OCI-LY3 (cell line): Measurements from ENCODE around the gene RNF217.
"Not testable (repeated sequence)": the region's sequence is repeated elsewhere in the genome, so short reads cannot be mapped to it uniquely, and the experiment has no call there.

Experiments used
- H2AFZ ChIP-seq: fragments of 200-600, 300-600 bp; shearing (Covaris generic); 2 replicates; pipeline ENCODE4 v1.6.0; 2014; ENCODE audit warnings: antibody characterized with exemption, low read depth, low read length
- H3K27ac ChIP-seq: fragments of 200-600, 300-600 bp; sonication (generic); 2 replicates; pipeline ENCODE4 v1.5.1; 2014; ENCODE audit warnings: mild to moderate bottlenecking, low read length, moderate library complexity, mixed read lengths
- H3K27me3 ChIP-seq: fragments of 200-600, 300-600 bp; sonication (generic); 2 replicates; pipeline ENCODE4 v1.6.1; 2014; ENCODE audit warnings: low read depth, low read length, mixed read lengths
- H3K36me3 ChIP-seq: fragments of 200-600, 300-600 bp; sonication (generic); replicated peaks from 2 replicates; pipeline ENCODE3; 2014; ENCODE audit warnings: low read depth, low read length, mixed read lengths
- H3K4me1 ChIP-seq: fragments of 300-600, 200-600 bp; sonication (generic); 2 replicates; pipeline ENCODE4 v1.6.1; 2014; ENCODE audit warnings: low read length, mixed read lengths
- H3K4me2 ChIP-seq: fragments of 200-600, 300-600 bp; sonication (generic); 2 replicates; pipeline ENCODE4 v1.6.1; 2014; ENCODE audit warnings: low read length, mixed read lengths
- H3K4me3 ChIP-seq: fragments of 300-600, 200-600 bp; sonication (generic); 2 replicates; pipeline ENCODE4 v1.5.1; 2014; ENCODE audit warnings: antibody characterized with exemption, mild to moderate bottlenecking, low read length, moderate library complexity
- H3K79me2 ChIP-seq: fragments of 300-600, 200-600 bp; shearing (Covaris generic); 2 replicates; pipeline ENCODE4 v1.6.1; 2014; ENCODE audit warnings: mild to moderate bottlenecking, low read length, mixed read lengths
- H3K9ac ChIP-seq: fragments of 300-600, 200-600 bp; shearing (Covaris generic); 2 replicates; pipeline ENCODE4 v1.6.0; 2014; ENCODE audit warnings: mild to moderate bottlenecking, low read length, moderate library complexity
- H3K9me3 ChIP-seq: fragments of 200-600, 300-600 bp; shearing (Covaris generic); 2 replicates; pipeline ENCODE4 v1.6.1; 2014; ENCODE audit warnings: low read length, mixed read lengths; ENCODE audit not compliant: insufficient read depth
- H4K20me1 ChIP-seq: fragments of 200-600, 300-600 bp; sonication (generic); 2 replicates; pipeline ENCODE4 v1.6.1; 2016; ENCODE audit warnings: low read length, mixed read lengths; ENCODE audit not compliant: insufficient read depth
- EZH2phosphoT487 ChIP-seq: fragments of 200-600 bp; shearing (Covaris generic); IDR thresholded peaks from 2 replicates; pipeline ENCODE4 v1.6.1; 2018; ENCODE audit warnings: antibody characterized with exemption, mixed run types, low read depth
- TF ChIP-seq, protein P1 (sequence below): fragments of 200-600, 300-600 bp; sonication (generic); IDR thresholded peaks from 2 replicates; pipeline ENCODE4 v1.5.1; 2014; ENCODE audit warnings: antibody characterized with exemption, low read length, low read depth

RNF217 gene

DNA sequence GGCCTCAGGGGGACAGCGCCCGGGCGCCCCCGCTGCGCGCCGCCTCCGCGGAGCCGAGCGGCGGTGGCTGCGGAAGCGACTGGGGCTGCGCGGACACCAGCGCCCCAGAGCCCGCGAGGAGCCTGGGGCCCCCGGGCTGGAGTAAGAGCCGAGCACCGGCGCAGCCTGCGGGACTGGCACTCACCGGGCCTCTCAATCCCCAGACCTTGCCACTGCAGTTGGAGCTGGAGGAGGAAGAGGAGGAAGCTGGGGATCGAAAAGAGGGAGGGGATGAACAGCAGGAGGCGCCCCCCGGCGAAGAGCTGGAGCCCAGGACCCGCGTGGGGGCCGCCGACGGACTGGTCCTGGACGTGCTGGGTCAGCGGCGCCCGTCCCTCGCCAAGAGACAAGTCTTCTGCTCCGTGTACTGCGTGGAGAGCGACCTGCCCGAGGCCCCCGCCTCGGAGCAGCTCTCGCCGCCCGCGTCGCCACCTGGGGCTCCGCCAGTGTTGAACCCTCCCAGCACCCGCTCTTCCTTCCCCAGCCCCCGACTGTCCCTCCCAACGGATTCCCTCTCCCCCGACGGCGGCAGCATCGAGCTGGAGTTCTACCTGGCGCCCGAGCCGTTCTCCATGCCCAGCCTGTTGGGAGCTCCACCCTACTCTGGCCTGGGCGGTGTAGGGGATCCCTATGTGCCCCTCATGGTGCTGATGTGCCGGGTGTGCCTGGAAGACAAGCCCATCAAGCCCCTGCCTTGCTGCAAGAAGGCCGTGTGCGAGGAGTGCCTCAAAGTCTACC is 590 bp downstream of the RNF217 start:
- Histone ChIP-seq H3K27ac (no peak overlapping the region), H2AFZ (no peak overlapping the region), H3K36me3 (no peaks in the 10 kb centered on the region), H3K79me2 (no peaks in the 10 kb centered on the region), H4K20me1 (no peaks in the 10 kb centered on the region), H3K27me3 (no peaks in the 10 kb centered on the region), H3K9ac (no peak overlapping the region), H3K4me2 (no peak overlapping the region), H3K4me3 (no peak overlapping the region), H3K4me1 (no peaks in the 10 kb centered on the region), H3K9me3 (no peaks in the 10 kb centered on the region)
- TF ChIP-seq EZH2phosphoT487 = no peak
- TF ChIP-seq, protein P1, sequence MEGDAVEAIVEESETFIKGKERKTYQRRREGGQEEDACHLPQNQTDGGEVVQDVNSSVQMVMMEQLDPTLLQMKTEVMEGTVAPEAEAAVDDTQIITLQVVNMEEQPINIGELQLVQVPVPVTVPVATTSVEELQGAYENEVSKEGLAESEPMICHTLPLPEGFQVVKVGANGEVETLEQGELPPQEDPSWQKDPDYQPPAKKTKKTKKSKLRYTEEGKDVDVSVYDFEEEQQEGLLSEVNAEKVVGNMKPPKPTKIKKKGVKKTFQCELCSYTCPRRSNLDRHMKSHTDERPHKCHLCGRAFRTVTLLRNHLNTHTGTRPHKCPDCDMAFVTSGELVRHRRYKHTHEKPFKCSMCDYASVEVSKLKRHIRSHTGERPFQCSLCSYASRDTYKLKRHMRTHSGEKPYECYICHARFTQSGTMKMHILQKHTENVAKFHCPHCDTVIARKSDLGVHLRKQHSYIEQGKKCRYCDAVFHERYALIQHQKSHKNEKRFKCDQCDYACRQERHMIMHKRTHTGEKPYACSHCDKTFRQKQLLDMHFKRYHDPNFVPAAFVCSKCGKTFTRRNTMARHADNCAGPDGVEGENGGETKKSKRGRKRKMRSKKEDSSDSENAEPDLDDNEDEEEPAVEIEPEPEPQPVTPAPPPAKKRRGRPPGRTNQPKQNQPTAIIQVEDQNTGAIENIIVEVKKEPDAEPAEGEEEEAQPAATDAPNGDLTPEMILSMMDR = no peak

DNA sequence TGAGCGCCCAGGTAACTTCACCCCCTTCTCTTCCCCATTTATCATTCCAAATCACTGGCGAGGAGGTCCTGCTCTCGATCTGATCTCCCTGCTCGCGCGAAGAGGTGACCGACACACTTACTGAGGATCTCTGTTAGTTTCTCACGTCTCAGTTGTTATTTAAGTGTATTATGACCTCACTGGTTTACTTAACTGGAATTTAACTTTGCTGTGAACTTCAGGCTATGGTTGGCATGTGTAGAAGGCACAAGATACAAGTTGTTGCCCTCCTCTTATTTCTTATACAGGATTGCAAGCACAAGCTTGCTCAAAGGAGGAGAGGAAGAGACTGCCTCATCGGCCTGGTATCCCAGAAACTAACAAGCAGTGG is 1.2 kb downstream of the RNF217 start:
- H3K36me3 ChIP-seq = no peaks in the 10 kb centered on the region
- no peak overlapping the region for H2AFZ ChIP-seq
- no peaks in the 10 kb centered on the region for H4K20me1 ChIP-seq
- no peaks in the 10 kb centered on the region for H3K27me3 ChIP-seq
- no peak overlapping the region for H3K9ac ChIP-seq
- no peak overlapping the region for H3K4me2 ChIP-seq
- no peaks in the 10 kb centered on the region for H3K79me2 ChIP-seq
- H3K4me3 ChIP-seq = no peak overlapping the region
- no peak overlapping the region for H3K27ac ChIP-seq
- no peaks in the 10 kb centered on the region for H3K9me3 ChIP-seq
- H3K4me1 ChIP-seq = no peaks in the 10 kb centered on the region
- TF ChIP-seq EZH2phosphoT487 = no peak
- TF ChIP-seq, protein P1 = no peak

DNA sequence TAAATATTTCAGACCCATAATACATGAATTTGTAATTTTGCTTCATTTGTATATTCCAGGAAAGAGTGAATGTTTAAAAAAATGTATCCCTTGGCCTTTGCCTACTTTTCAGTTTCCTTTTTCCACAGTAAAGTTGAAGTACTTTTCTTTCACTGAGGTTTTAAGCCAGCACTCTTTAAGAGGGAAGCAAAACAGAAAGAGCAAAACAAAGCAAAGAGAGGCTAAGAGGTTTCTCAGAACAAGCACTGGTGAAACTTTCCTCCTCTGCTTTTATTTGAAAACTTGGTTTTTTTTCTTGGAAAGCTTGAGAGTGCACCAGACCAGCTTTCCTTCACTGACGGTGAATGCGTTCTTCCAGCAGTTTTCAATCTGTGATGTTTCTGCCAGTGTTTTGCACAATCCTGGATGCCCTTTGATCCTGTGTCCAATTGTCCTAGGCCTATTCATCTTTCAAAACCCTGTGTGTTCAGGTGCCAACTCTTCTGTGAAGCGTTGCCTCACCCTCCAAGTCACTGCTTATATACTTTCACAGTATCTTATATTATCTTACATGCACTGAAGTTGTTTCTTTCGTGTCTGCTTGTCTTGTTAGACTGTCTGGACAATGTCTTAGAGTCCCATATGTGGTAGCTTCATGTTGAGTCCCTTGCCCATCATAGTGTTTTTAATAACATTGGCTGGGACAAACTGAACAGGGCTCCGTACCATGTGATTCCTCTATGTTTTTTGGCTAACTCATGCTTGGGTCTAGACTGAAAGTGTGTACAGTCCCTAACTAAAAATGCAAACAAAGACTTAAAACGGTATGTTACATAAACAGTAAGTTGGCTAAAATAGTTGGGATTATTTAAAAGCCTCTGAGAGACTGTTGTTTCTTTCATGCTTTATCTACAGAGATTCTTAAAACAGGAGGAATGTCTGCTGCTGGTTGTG is 1.9 kb downstream of the RNF217 start:
- Histone ChIP-seq H4K20me1 (no peaks in the 10 kb centered on the region), H3K4me3 (no peak overlapping the region), H3K79me2 (no peaks in the 10 kb centered on the region), H3K9ac (no peak overlapping the region), H3K27ac (no peak overlapping the region), H3K36me3 (no peaks in the 10 kb centered on the region), H3K9me3 (no peaks in the 10 kb centered on the region), H2AFZ (no peak overlapping the region), H3K4me1 (no peaks in the 10 kb centered on the region), H3K27me3 (no peaks in the 10 kb centered on the region), H3K4me2 (no peak overlapping the region)
- no peak for TF ChIP-seq EZH2phosphoT487
- TF ChIP-seq, protein P1 = no peak

DNA sequence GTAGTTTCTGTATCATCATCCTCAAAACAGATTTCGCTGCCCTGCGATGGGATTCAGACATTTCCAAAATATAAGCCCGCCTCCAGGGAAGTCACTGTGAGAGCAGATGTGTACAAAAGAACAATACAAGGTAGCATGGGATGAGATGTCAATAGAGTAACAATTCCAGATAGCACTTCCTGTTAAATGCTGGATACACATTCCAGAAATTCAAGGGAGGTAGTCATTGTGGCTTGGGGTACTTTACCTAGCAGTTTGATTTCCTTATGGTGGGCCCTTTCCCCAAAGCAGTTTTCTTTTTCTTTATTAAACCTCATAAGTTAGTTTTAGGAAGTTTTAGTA is 2.5 kb downstream of the RNF217 start:
- no peak overlapping the region for H3K4me2 ChIP-seq
- H3K4me1 ChIP-seq = no peaks in the 10 kb centered on the region
- H3K4me3 ChIP-seq = no peak overlapping the region
- H3K79me2 ChIP-seq = no peaks in the 10 kb centered on the region
- H3K36me3 ChIP-seq = no peaks in the 10 kb centered on the region
- no peaks in the 10 kb centered on the region for H3K9me3 ChIP-seq
- TF ChIP-seq, protein P1 = no peak
- TF ChIP-seq EZH2phosphoT487 = no peak
- no peaks in the 10 kb centered on the region for H3K27me3 ChIP-seq
- no peak overlapping the region for H3K27ac ChIP-seq
- H3K9ac ChIP-seq = no peak overlapping the region
- H4K20me1 ChIP-seq = no peaks in the 10 kb centered on the region
- no peak overlapping the region for H2AFZ ChIP-seq

DNA sequence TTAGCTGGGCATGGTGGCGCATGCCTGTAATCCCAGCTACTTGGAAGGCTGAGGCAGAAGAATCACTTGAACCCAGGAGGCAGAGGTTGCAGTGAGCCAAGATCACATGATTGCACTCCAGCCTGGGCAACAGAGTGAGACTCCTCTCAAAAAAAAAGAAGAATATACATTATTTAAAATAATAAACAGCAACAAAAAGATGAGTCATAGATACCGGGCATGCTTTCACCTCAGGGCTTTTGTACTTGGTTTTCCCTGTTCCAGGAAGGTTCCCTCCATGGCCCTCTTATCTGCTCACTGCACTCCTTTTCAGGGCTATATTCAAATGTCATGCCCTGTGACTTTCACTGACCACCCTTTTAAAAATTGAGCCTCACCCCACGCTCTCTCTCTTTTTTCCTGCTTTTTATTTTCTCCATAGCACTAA is 3.2 kb downstream of the RNF217 start:
- not testable (repeated sequence) for H3K9me3 ChIP-seq, H3K27ac ChIP-seq, H4K20me1 ChIP-seq, H2AFZ ChIP-seq, H3K4me2 ChIP-seq, H3K4me1 ChIP-seq, H3K27me3 ChIP-seq, H3K9ac ChIP-seq, H3K36me3 ChIP-seq, H3K4me3 ChIP-seq, H3K79me2 ChIP-seq
